Kidney epithelial cell (primary cell): Measurements from ENCODE around the gene RNF8. TPM values are rescaled to one million over a fixed set of nuclear protein-coding genes. Genes with fewer than 3 reads are reported as not detected.

Experiments
- DNase-seq: peaks from one replicate; pipeline ENCODE4 v3.0.0-alpha.2; 2010; ENCODE audit warnings: low read depth
- H3K27me3 ChIP-seq: 2 replicates; pipeline ENCODE4 v1.6.0; 2011; ENCODE audit warnings: low read length; ENCODE audit not compliant: control insufficient read depth, insufficient read depth
- H3K36me3 ChIP-seq: 2 replicates; pipeline ENCODE4 v1.5.1; 2011; ENCODE audit warnings: low read length; ENCODE audit not compliant: control insufficient read depth, insufficient read depth
- H3K4me3 ChIP-seq: 2 replicates; pipeline ENCODE4 v1.5.1; 2011; ENCODE audit warnings: low read depth, mild to moderate bottlenecking, control low read depth, low read length
- total RNA-seq: library from RNA; depleted of rRNA; stranded (reverse); fragments of >200 nt; gene quantifications from 2 replicates; pipeline ENCODE4 v1.2.3, GENCODE V29; 2015
- TF ChIP-seq, protein P1 (sequence below): IDR thresholded peaks from 2 replicates; pipeline ENCODE4 v1.5.1; 2011; ENCODE audit warnings: mild to moderate bottlenecking, moderate library complexity, low read length, control low read depth, inconsistent platforms; ENCODE audit not compliant: insufficient read depth, poor library complexity, severe bottlenecking

Gene RNF8
- total RNA-seq, 1 donor from 2014 or later = 16.8 TPM

DNA sequence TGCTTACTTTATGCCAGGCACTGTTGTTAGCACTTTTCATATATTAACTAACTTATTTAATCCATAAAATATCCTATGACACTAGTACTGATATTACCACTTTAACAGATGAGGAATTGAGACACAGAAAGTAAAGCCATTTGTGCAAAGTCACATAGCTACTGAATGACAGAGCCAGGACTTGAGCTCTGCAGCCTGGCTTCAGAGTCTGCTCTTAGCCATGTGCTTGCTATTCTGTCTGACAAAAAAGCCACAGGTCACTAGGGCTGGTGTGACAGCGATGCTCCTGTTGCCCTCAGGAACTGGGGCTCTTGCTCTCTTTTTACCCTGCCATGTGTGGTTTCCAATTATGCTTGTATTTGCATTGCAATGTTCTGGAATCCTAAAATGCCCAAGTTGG is 44.7 kb upstream of the RNF8 start:
- TF ChIP-seq, protein P1, sequence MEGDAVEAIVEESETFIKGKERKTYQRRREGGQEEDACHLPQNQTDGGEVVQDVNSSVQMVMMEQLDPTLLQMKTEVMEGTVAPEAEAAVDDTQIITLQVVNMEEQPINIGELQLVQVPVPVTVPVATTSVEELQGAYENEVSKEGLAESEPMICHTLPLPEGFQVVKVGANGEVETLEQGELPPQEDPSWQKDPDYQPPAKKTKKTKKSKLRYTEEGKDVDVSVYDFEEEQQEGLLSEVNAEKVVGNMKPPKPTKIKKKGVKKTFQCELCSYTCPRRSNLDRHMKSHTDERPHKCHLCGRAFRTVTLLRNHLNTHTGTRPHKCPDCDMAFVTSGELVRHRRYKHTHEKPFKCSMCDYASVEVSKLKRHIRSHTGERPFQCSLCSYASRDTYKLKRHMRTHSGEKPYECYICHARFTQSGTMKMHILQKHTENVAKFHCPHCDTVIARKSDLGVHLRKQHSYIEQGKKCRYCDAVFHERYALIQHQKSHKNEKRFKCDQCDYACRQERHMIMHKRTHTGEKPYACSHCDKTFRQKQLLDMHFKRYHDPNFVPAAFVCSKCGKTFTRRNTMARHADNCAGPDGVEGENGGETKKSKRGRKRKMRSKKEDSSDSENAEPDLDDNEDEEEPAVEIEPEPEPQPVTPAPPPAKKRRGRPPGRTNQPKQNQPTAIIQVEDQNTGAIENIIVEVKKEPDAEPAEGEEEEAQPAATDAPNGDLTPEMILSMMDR = no peak
- no peaks in the 10 kb centered on the region for H3K27me3 ChIP-seq
- H3K4me3 ChIP-seq = no peak overlapping the region
- no peaks in the 10 kb centered on the region for H3K36me3 ChIP-seq
- DNase-seq = no peak

DNA sequence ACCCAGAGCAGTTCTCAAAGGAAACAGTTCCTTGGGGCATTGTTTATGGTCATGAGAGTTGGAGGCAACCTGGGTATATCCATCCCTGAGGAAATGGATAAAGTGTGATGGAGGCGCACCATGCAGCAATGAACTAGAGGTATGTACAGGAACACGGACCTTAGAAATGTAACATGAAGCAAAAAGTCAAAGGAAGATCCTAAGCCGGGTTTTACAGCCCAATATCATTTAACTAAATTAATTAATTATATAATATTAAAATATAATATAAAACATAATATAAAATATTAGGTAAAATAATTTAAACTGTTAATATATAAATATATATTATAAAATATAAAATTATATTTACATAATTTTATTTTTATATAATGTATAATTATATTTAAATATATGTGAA is 44.1 kb upstream of the RNF8 start:
- Histone ChIP-seq H3K36me3 (no peaks in the 10 kb centered on the region), H3K4me3 (no peak overlapping the region), H3K27me3 (no peaks in the 10 kb centered on the region)
- TF ChIP-seq, protein P1 = no peak
- no peak for DNase-seq

DNA sequence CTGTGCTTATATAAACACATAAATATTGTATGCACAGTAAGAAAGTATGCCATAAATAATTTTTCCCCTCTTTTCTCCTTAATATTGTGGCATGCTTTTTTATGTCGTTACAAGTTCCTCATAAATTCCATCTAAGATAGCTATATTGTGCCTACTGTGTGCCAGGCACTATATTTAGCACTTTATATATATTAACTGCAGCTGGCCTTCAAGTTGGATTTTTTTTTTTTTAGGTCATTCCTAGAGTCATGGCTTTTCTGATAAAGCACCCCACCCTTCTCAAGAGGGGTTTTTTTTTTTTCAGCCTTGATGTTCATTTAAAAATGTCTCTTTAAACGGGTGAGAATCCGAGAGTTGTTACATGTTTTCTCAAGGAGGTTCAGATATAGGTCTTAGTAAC is 42.8 kb upstream of the RNF8 start:
- no peak for DNase-seq
- no peaks in the 10 kb centered on the region for H3K36me3 ChIP-seq

DNA sequence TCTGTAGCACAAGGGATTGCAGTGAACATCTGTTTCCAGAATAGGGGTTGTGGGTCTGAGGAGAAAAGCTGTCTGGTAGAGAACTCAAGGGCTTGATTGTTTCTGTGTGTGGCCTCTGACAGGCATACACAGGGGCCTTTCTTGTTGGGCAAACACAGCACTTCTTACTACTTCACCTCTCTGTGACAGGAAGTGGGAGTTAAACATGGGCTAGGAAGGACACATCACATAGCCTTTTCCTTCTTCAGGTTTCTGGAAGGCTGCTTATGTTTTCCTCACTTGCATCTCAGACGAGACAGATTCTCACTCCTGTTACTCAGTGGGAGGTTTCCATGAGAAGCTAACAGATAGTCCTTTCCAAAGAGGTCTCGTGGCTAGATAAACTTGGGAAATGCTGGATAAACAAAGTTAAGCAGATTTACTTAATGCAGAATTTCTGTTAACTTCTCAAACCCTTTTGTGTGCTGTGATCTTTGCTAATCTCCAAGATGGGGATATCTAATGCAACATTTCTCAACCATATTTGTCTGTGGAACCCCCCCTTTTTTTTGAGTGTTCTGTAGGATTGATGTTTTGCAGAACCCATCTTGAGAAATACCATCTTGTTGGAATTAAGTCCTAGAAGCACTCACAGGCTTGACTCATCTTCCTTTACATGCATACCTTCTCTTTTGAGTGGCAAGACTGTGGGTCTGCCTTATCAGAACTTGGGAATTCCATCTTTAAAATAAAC is 41.9 kb upstream of the RNF8 start:
- no peak for DNase-seq
- TF ChIP-seq, protein P1 = no peak
- Histone ChIP-seq H3K4me3 (no peak overlapping the region), H3K36me3 (no peaks in the 10 kb centered on the region), H3K27me3 (no peaks in the 10 kb centered on the region)

More for the DNA sequence above, 42.8 kb upstream of the RNF8 start:
- no peak overlapping the region for H3K4me3 ChIP-seq
- H3K27me3 ChIP-seq = no peaks in the 10 kb centered on the region
- TF ChIP-seq, protein P1 = no peak

DNA sequence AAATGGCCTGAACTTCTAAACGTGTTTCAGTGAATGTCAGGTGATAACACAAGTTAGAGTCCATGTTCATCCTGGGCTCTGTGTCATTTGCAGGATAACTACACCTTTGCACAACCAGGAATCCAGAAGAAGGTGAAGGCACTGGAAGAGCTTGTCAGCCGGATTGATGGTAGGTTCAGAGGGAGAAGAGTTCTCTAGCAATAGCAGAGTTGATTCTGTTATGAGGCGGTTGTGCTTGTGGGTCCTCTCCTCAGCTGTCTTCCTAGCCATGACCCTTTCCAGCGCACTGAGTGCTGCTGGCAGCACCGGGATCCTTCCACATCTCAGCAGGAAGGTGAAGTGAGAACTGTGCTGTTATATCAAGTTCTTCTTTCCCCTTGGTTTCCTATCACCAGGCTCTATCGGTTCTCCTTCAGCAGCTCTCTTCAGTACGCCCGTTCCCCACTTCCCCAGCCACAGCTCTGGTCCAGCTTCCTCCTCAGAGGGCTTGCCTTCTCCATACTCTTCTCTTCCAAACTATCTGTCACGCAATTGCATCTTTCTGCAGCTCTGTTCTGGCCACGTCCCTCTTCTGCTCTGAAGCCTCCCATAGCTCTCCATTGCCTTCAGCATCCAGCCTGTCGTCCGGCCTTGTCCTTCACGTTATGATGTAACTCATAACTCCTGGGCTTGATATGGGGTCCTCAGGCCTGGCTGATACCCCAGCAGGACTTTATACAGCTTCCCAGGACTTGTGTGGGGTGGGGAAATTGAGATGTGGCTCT is 39.9 kb upstream of the RNF8 start:
- H3K36me3 ChIP-seq = peaks cover 5% of the 10 kb centered on the region
- DNase-seq = no peak
- no peaks in the 10 kb centered on the region for H3K27me3 ChIP-seq
- no peak overlapping the region for H3K4me3 ChIP-seq
- TF ChIP-seq, protein P1 = no peak
